Gastrocnemius medialis (tissue), 4 donors: ENCODE data around the gene WDR46.

Source experiments
- CTCF ChIP-seq, 5 experiments: fragments of 450-650 bp in 3 of 5; fragments of 200-600 bp in 2 of 5; sonication (generic) in 2 of 5; IDR thresholded peaks in 4 of 5; conservative IDR thresholded peaks in 1 of 5; 1 replicate in 4 of 5; 2 replicates in 1 of 5; pipeline ENCODE4 v1.5.1; 2016 to 2019; ENCODE audit warnings: antibody characterized with exemption in 5 of 5, mild to moderate bottlenecking in 3 of 5, moderate library complexity in 3 of 5
- POLR2A ChIP-seq, 2 donors: fragments of 450-650 bp; IDR thresholded peaks; one replicate each; pipeline ENCODE4 v1.6.1; 2017; ENCODE audit warnings: antibody characterized with exemption in 2 of 2, mild to moderate bottlenecking in 2 of 2, moderate library complexity in 2 of 2

GRCh38 chr6:33320315-33321181 is 31.5 kb upstream of the WDR46 start:
- TF ChIP-seq POLR2A (IDR thresholded peaks at IDR 0.05) = no peak
- no peak for TF ChIP-seq CTCF (IDR thresholded peaks at IDR 0.05 in 4 of 5, conservative IDR thresholded peaks at IDR 0.05 in 1 of 5)
